HG03064 (cell line): Measurements from ENCODE around the gene SLC6A9.

Experiments
- ATAC-seq: cut with Tn5 transposase; IDR thresholded peaks from one replicate; pipeline ENCODE4 v1.9.1; 2021; ENCODE audit warnings: low read depth; ENCODE audit not compliant: unreplicated experiment

Gene SLC6A9

GRCh38 chr1:44031252-44032169 lies at the start of gene SLC6A9:
Gene SLC6A9 (minus strand): TSS chr1:44031462. CDS start chr1:44024277, 7,185 bp downstream.
- no peak for ATAC-seq

- no peak for ATAC-seq
Measured at GRCh38 chr1:44079566-44079965, 48.3 kb upstream of the SLC6A9 start.

GRCh38 chr1:44078104-44078503 lies 46.8 kb upstream of the SLC6A9 start:
- no peak for ATAC-seq

GRCh38 chr1:44077421-44077820 lies 46.2 kb upstream of the SLC6A9 start:
- no peak for ATAC-seq

GRCh38 chr1:44076066-44076465 lies 44.8 kb upstream of the SLC6A9 start:
- ATAC-seq: no peak

- no peak for ATAC-seq
Measured at GRCh38 chr1:44074415-44074814, 43.2 kb upstream of the SLC6A9 start.

- ATAC-seq: no peak
Measured at GRCh38 chr1:44073528-44073927, 42.3 kb upstream of the SLC6A9 start.

GRCh38 chr1:44072821-44073220 lies 41.6 kb upstream of the SLC6A9 start:
- ATAC-seq: no peak

GRCh38 chr1:44072204-44072603 lies 40.9 kb upstream of the SLC6A9 start:
- ATAC-seq: no peak

- no peak for ATAC-seq
Measured at GRCh38 chr1:44071461-44071860, 40.2 kb upstream of the SLC6A9 start.

GRCh38 chr1:44068442-44068921 lies 37.2 kb upstream of the SLC6A9 start:
- ATAC-seq: no peak

GRCh38 chr1:44067266-44068250 lies 36.3 kb upstream of the SLC6A9 start:
- no peak for ATAC-seq

- no peak for ATAC-seq
Measured at GRCh38 chr1:44062656-44063179, 31.5 kb upstream of the SLC6A9 start.

GRCh38 chr1:44061857-44062256 lies 30.6 kb upstream of the SLC6A9 start:
- ATAC-seq: no peak

- ATAC-seq: no peak
Measured at GRCh38 chr1:44060830-44061267, 29.6 kb upstream of the SLC6A9 start.

GRCh38 chr1:44059664-44060355 lies 28.5 kb upstream of the SLC6A9 start:
- ATAC-seq: no peak

- no peak for ATAC-seq
Measured at GRCh38 chr1:44059212-44059611, 27.9 kb upstream of the SLC6A9 start.

GRCh38 chr1:44057293-44057692 lies 26.0 kb upstream of the SLC6A9 start:
- ATAC-seq: no peak

- ATAC-seq: no peak
Measured at GRCh38 chr1:44053394-44053793, 22.1 kb upstream of the SLC6A9 start.

- no peak for ATAC-seq
Measured at GRCh38 chr1:44050261-44050660, 19.0 kb upstream of the SLC6A9 start.
